Measurements from ENCODE around the gene FAM110A. TPM values are rescaled to one million over a fixed set of nuclear protein-coding genes. Genes with fewer than 3 reads are reported as not detected.

Gene FAM110A
- total and polyA plus RNA-seq, 9 of the 15 experiments (the other 6 are each of a cell fraction or from before 2014, with no cell fraction given): 0.73 to 15.5 (median 3.6) TPM

DNA sequence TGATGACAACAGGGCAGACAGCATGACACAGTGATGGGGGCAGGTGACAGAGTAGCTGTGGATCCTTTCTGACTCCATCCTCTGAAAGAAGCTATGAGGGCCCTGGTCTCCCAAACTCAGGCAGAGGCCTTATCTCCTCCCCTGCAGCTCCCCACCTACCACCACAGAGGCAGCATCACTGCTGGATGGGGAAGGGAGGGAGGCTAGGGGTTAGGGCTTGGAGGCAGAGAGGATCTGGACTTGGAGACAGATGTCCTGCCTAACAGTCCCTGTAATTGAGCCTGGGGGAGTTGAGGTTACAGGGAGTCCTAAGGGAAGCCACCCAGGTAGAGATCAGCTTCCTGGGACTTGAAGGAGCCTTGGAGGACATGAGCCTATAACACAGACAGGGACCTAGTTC, 37.9 kb downstream of the FAM110A start (continued):
- TF ChIP-seq, protein P1, sequence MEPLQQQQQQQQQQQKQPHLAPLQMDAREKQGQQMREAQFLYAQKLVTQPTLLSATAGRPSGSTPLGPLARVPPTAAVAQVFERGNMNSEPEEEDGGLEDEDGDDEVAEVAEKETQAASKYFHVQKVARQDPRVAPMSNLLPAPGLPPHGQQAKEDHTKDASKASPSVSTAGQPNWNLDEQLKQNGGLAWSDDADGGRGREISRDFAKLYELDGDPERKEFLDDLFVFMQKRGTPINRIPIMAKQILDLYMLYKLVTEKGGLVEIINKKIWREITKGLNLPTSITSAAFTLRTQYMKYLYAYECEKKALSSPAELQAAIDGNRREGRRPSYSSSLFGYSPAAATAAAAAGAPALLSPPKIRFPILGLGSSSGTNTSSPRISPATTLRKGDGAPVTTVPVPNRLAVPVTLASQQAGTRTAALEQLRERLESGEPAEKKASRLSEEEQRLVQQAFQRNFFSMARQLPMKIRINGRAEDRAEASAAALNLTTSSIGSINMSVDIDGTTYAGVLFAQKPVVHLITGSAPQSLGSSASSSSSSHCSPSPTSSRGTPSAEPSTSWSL (CRISPR knock-in tag; IDR thresholded peaks at IDR 0.05; ENCODE audit: borderline replicate concordance): no peak
- TF ChIP-seq PML (IDR thresholded peaks at IDR 0.05; ENCODE audit: low read length): no peak

DNA sequence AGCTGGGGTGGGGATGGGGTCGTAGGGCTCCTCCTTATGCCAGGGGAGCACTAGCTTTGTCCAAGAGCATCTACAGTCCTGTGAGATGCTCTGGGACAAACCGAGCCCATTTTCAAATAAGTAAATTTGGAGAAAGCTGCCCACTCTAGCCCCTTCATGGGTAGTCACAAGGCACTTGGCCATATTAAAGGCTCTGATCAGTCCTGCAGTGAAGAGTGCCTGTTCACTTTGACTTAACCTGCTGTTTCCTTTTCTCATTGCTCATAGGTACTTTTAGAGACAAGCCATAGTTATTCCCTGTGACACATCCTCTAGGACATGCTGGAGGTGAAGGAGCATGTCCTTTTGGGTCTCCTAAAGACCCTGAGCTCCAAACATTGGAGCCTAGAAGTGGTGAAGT, 38.4 kb downstream of the FAM110A start:
- intact Hi-C loops (cut with micrococcal nuclease): no loop called here
- no peaks in the 10 kb centered on the region for H3K9me1 ChIP-seq (ENCODE audit: control insufficient read depth, insufficient read depth, low read length)
- H3K4me1 ChIP-seq (replicated peaks in 1 of 2; ENCODE audit: control insufficient read depth in 2 of 2, insufficient read depth in 2 of 2, low read length in 2 of 2): no peaks in the 10 kb centered on the region
- no peak for DNase-seq (ENCODE audit: extremely low read depth in 1 of 4, low spot score in 3 of 4)
- ChIA-PET POLR2A (interaction anchor here (0.7 to 0.9 kb wide), 2 partner anchors 9 to 45 kb away, joined by 3 to 4 read pairs; no protein-coding TSS in a partner anchor), CTCF (ENCODE audit: low intra/inter-chr PET ratio) (no interaction called here)
- no peak overlapping the region for H2AFZ ChIP-seq (ENCODE audit: low read depth, low read length)
- peaks cover 0 to 30% of the 10 kb centered on the region in 2 experiments; a peak in 2 of 5 replicates for H3K27me3 ChIP-seq (ENCODE audit: control insufficient read depth in 2 of 2, insufficient read depth in 2 of 2, low read length in 2 of 2)
- no peak overlapping the region for H3K4me3 ChIP-seq
- in situ Hi-C loops (cut with MboI): no loop called here
- no peaks in the 10 kb centered on the region for H3K36me3 ChIP-seq (ENCODE audit: control insufficient read depth, insufficient read depth, low read length)
- peak; percentile 93 for TF ChIP-seq ZNF239 (CRISPR knock-in tag; IDR thresholded peaks at IDR 0.05)
- TF ChIP-seq TARDBP (IDR thresholded peaks at IDR 0.05): no peak
- TF ChIP-seq ESRRB (CRISPR knock-in tag; IDR thresholded peaks at IDR 0.05; ENCODE audit: borderline replicate concordance): no peak
- TF ChIP-seq ZNF644 (tag; IDR thresholded peaks at IDR 0.05; ENCODE audit: low read depth): no peak
- TF ChIP-seq KDM2B (CRISPR knock-in tag; IDR thresholded peaks at IDR 0.05): no peak
- FAIRE-seq: no peak
- no peak for ATAC-seq
- no peak overlapping the region for H3K27ac ChIP-seq (ENCODE audit: extremely low read depth, low read depth, low read length)
- H4K20me1 ChIP-seq (replicated peaks; ENCODE audit: control insufficient read depth, insufficient read depth, low read length): no peaks in the 10 kb centered on the region
- no peaks in the 10 kb centered on the region for H3K79me2 ChIP-seq (ENCODE audit: control insufficient read depth, insufficient read depth, low read length)
- no peak overlapping the region for H3K9ac ChIP-seq (ENCODE audit: insufficient read depth in 1 of 2, low read depth in 2 of 2, low read length in 2 of 2)
- BruUV-seq (replicated peaks): no TSS peak
- H3K4me2 ChIP-seq (ENCODE audit: insufficient read depth, low read length): no peak overlapping the region
- no CpG with 5 or more reads among the region's 2 CpGs for WGBS (ENCODE audit: insufficient coverage, low coverage, missing lambda C conversion rate)
- H3K9me3 ChIP-seq (replicated peaks; ENCODE audit: control insufficient read depth, insufficient read depth, low read depth, low read length): no peaks in the 10 kb centered on the region
